GM18907 (cell line): ENCODE results near the gene FOLR1.
"Not testable (repeated sequence)": the region's sequence is repeated elsewhere in the genome, so short reads cannot be mapped to it uniquely, and the experiment has no call there.

ENCODE experiments used
- ATAC-seq: cut with Tn5 transposase; IDR thresholded peaks from one replicate; pipeline ENCODE4 v1.9.1; 2021; ENCODE audit warnings: mild to moderate bottlenecking, moderate library complexity; ENCODE audit not compliant: unreplicated experiment

Gene FOLR1

GRCh38 chr11:72191961-72192381 lies at the start of gene FOLR1:
TSS of gene FOLR1 (plus strand) at chr11:72192140. CDS start at chr11:72192174, 34 bp downstream.
- ATAC-seq, result no peak

- not testable (repeated sequence) for ATAC-seq
These were observed 49.4 kb upstream of the FOLR1 start for GRCh38 chr11:72142543-72142942.

GRCh38 chr11:72144807-72145565 lies 47.0 kb upstream of the FOLR1 start:
- no peak for ATAC-seq

- ATAC-seq, result no peak
These were observed 45.3 kb upstream of the FOLR1 start for GRCh38 chr11:72146625-72147024.

- ATAC-seq, result no peak
These were observed 41.1 kb upstream of the FOLR1 start for GRCh38 chr11:72150882-72151281.

- not testable (repeated sequence) for ATAC-seq
These were observed 38.1 kb upstream of the FOLR1 start for GRCh38 chr11:72153874-72154273.

- ATAC-seq, result no peak
These were observed 37.1 kb upstream of the FOLR1 start for GRCh38 chr11:72154816-72155215.

GRCh38 chr11:72155751-72156150 lies 36.2 kb upstream of the FOLR1 start:
- ATAC-seq, result no peak

GRCh38 chr11:72157131-72157530 lies 34.8 kb upstream of the FOLR1 start:
- no peak for ATAC-seq

- ATAC-seq, result no peak
These were observed 31.6 kb upstream of the FOLR1 start for GRCh38 chr11:72160319-72160718.

- ATAC-seq, result no peak
These were observed 28.9 kb upstream of the FOLR1 start for GRCh38 chr11:72162891-72163492.

GRCh38 chr11:72164187-72164586 lies 27.8 kb upstream of the FOLR1 start:
- not testable (repeated sequence) for ATAC-seq

- not testable (repeated sequence) for ATAC-seq
These were observed 22.8 kb upstream of the FOLR1 start for GRCh38 chr11:72169046-72169555.

- ATAC-seq, result not testable (repeated sequence)
These were observed 22.2 kb upstream of the FOLR1 start for GRCh38 chr11:72169754-72170153.

GRCh38 chr11:72172043-72172442 lies 19.9 kb upstream of the FOLR1 start:
- not testable (repeated sequence) for ATAC-seq

- no peak for ATAC-seq
These were observed 18.6 kb upstream of the FOLR1 start for GRCh38 chr11:72173291-72173690.

GRCh38 chr11:72174302-72175070 lies 17.5 kb upstream of the FOLR1 start:
- no peak for ATAC-seq

GRCh38 chr11:72177656-72178055 lies 14.3 kb upstream of the FOLR1 start:
- ATAC-seq, result no peak

GRCh38 chr11:72179049-72179803 lies 12.7 kb upstream of the FOLR1 start:
- no peak for ATAC-seq

GRCh38 chr11:72179804-72180396 lies 12.0 kb upstream of the FOLR1 start:
- no peak for ATAC-seq
